Fibroblast of skin of back (primary cell): ENCODE results near the gene SLC18A2.

Experiments
- DNase-seq: peaks from one replicate; pipeline ENCODE4 v3.0.0-alpha.2; 2013

SLC18A2 gene

GRCh38 chr10:117320050-117320665 lies 79.2 kb downstream of the SLC18A2 start:
- peak; percentile 13 for DNase-seq

GRCh38 chr10:117322260-117322659 lies 81.3 kb downstream of the SLC18A2 start:
- DNase-seq: no peak

GRCh38 chr10:117324367-117324766 lies 83.5 kb downstream of the SLC18A2 start:
- no peak for DNase-seq

GRCh38 chr10:117327262-117327661 lies 86.3 kb downstream of the SLC18A2 start:
- no peak for DNase-seq
